SK-N-MC (cell line): Measurements from ENCODE around the gene MAST2.

Source experiments
- DNase-seq: peaks from one replicate; pipeline ENCODE4 v3.0.0-alpha.2; 2011; ENCODE audit warnings: low read depth, low spot score
- H3K27ac ChIP-seq: fragments of 200-600 bp; sonication (generic); 2 replicates; pipeline ENCODE4 v1.5.1; 2016; ENCODE audit warnings: mixed run types
- H3K36me3 ChIP-seq: fragments of 200-600 bp; sonication (generic); 2 replicates; pipeline ENCODE4 v1.6.1; 2017; ENCODE audit warnings: antibody characterized with exemption, low read length, mixed read lengths; ENCODE audit not compliant: insufficient read depth
- H3K4me3 ChIP-seq: fragments of 200-600 bp; sonication (generic); 2 replicates; pipeline ENCODE4 v1.5.1; 2016
- H3K9ac ChIP-seq: fragments of 200-600 bp; sonication (generic); 2 replicates; pipeline ENCODE4 v1.8.0; 2017; ENCODE audit warnings: mixed run types, mixed read lengths; ENCODE audit not compliant: insufficient read length
- H3K9me3 ChIP-seq: fragments of 200-600 bp; sonication (generic); 2 replicates; pipeline ENCODE4 v1.6.1; 2017; ENCODE audit warnings: low read depth, mild to moderate bottlenecking, antibody characterized with exemption, low read length, moderate library complexity, mixed read lengths
- EZH2 ChIP-seq: fragments of 200-600 bp; sonication (generic); IDR thresholded peaks from one replicate; pipeline ENCODE4 v1.6.1; 2017; ENCODE audit warnings: antibody characterized with exemption
- FOXP2 ChIP-seq: optimal IDR thresholded peaks from 2 replicates; pipeline ENCODE3; 2011; ENCODE audit warnings: mild to moderate bottlenecking, moderate library complexity; ENCODE audit not compliant: insufficient read depth; ENCODE audit errors: extremely low read length, control extremely low read depth
- POLR2AphosphoS5 ChIP-seq: IDR thresholded peaks from 2 replicates; pipeline ENCODE4 v1.6.1; 2012; ENCODE audit warnings: mild to moderate bottlenecking, low read depth, low read length, borderline replicate concordance

MAST2 gene

DNA sequence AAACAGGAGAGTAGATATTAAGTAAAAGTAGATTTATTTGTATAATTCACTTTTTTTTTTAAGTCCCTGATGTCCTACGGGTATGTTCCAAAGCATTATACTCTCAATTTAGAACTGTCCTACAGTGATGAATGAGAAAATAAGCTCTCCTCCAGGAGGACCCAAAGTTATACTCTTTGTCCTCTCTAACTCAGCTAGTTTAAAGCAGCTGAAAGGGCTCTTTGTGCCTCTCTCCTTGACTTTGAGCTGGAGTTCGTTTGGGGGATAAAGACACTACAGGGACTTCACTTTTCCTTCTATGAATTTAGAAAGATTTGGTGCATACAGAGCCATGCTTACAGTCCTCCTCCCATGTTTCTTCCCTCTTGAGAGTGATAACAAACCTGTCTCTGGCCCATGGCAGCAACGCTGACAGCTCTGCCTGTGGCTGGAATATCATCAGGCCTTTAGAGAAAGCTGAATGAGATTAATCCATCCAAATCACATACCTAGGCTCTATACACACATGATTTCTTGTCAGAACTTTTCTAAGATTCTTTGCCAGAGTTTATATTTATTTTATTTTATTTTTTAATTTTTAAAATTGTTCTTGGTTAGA lies 194.7 kb downstream of the MAST2 start:
- H3K9me3 ChIP-seq, result no peaks in the 10 kb centered on the region
- DNase-seq, result no peak
- no peak overlapping the region for H3K4me3 ChIP-seq
- H3K36me3 ChIP-seq, result no peaks in the 10 kb centered on the region
- no peak overlapping the region for H3K9ac ChIP-seq
- no peak for TF ChIP-seq FOXP2
- no peak for TF ChIP-seq POLR2AphosphoS5
- TF ChIP-seq EZH2, result no peak
- H3K27ac ChIP-seq, result no peak overlapping the region

DNA sequence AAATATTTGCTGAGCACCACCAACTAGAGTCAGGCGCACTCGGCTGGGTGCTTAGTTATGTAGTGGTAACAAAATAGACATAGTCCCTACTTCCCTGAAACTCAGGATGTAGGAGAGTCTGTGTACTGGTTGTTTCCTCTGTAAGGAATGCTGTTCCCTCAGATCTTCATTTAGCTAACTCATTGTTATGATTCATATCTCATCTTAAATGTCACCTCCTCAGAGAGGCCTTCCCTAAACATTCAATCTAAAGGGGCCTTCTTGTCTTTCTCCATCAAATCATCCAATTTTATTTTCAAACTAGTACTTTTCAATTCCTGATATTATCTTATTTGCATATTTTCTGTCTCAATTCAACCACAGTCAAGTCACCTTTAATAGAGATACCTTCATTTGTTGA lies 196.1 kb downstream of the MAST2 start:
- no peak for DNase-seq
- H3K9me3 ChIP-seq, result no peaks in the 10 kb centered on the region
- no peaks in the 10 kb centered on the region for H3K36me3 ChIP-seq
- no peak overlapping the region for H3K9ac ChIP-seq
- TF ChIP-seq POLR2AphosphoS5, result no peak
- TF ChIP-seq FOXP2, result no peak
- no peak for TF ChIP-seq EZH2
- H3K27ac ChIP-seq, result no peak overlapping the region
- no peak overlapping the region for H3K4me3 ChIP-seq

DNA sequence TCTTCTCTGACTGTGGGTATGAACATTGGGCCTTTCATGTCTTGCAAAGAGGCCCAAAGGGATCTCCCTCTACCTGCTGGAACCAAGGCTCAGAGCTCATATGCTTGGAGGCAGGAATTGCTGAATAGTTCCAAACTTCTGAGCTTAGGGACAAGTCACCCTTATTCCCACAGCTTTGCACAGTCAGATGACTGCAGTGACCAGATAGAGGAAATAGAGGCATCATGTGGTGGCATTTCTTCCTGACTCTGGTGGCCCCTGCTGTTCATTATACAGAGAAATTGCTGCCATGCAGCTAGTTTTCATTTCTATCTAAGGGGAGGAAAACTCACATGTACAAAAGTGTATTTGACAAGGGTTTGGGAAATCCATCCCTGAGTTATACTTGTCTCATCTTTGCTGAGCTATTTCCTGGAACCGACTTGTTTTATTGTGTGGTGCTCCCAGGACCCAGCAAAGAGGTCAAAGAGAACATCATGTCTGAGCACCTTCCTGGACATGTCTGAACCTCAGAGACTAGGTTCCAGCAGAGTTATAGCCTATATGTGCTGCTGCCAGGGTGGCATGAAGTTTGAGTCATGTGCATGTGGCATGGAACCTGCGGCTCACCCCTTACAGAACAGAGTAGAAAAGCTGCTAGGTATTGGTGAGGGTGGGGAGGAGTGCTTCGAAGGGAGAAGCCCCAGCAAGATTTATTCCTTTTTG lies 197.8 kb downstream of the MAST2 start:
- Histone ChIP-seq H3K27ac (no peak overlapping the region), H3K9ac (no peak overlapping the region), H3K4me3 (no peak overlapping the region), H3K9me3 (no peaks in the 10 kb centered on the region), H3K36me3 (0 out of 2 replicates have a peak, but pooled peaks cover 2% of the 10 kb centered on the region)
- TF ChIP-seq EZH2, result no peak
- TF ChIP-seq FOXP2, result no peak
- no peak for TF ChIP-seq POLR2AphosphoS5
- no peak for DNase-seq

DNA sequence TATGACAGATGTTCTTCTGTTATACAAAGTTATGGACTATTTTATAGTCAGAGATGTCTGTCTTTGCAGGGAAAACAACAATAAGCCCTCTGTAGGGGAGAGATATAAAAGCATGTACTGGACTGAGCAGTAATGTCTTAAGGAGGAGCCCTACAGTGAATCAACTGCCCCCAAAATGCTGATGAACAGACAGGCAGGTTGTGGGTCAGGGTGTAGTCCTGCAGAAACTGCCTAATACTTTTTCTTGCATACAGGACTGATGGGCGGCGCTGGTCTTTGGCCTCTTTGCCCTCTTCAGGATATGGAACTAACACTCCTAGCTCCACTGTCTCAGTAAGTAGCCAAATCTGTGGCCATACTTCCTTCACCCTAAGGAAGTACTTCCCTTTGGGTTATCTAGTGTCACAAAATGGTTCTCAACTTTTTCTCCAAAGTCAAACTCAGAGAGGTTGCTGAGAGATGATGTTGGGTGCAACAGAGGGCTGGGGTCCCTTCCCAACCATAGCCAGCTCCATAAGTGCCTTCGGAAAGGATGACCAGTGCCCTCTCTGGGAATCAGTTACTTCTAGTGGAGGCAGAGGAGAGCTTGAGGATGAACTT lies 199.2 kb downstream of the MAST2 start:
- no peak overlapping the region for H3K4me3 ChIP-seq
- TF ChIP-seq FOXP2, result no peak
- no peak for TF ChIP-seq EZH2
- TF ChIP-seq POLR2AphosphoS5, result no peak
- no peak overlapping the region for H3K27ac ChIP-seq
- H3K9me3 ChIP-seq, result no peaks in the 10 kb centered on the region
- DNase-seq, result no peak
- H3K36me3 ChIP-seq, result peaks cover 12% of the 10 kb centered on the region; the same call in 1 of the 2 replicates
- no peak overlapping the region for H3K9ac ChIP-seq

DNA sequence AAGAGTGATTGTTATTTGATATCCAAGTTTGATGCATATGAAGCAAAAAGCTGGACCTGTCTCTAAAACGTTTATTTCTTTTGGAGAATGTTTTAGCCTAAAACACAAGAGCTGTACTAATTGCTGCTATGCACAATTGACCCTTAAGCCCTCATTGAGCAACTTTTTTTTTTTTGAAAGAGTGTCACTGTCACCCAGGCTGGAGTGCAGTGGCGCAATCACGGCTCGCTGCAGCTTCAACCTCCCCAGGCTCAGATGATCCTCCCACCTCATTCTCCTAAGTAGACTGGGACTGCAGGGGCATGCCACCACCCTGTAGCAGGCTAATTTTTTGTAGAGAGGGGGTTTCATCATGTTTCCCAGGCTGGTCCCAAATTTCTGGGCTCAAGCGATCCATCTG lies 199.9 kb downstream of the MAST2 start:
- no peaks in the 10 kb centered on the region for H3K9me3 ChIP-seq
- TF ChIP-seq POLR2AphosphoS5, result no peak
- TF ChIP-seq EZH2, result no peak
- no peak overlapping the region for H3K4me3 ChIP-seq
- DNase-seq, result no peak
- peaks cover 12% of the 10 kb centered on the region; the same call in 1 of the 2 replicates for H3K36me3 ChIP-seq
- H3K27ac ChIP-seq, result no peak overlapping the region
- H3K9ac ChIP-seq, result no peak overlapping the region

DNA sequence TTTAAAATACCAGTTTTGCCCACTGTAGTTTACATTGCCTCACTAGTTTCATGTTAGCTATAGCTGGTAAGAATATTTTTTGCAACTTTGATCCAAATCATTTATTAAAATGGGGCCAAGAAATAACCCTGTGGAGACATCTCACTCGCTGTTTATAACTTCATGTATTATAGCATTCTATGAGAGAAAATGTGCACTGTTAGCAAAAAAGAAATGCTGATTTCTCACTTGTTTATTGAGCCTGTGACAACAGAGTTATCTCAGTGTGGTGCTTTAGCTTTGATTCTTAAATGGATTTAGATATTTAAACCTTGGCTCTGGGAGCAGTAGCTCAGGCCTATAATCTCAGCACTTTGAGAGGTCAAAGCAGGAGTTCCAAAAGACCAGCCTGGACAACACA lies 201.1 kb downstream of the MAST2 start:
- peak overlapping the region; percentile 54; the same call in 1 of the 2 replicates for H3K27ac ChIP-seq
- peaks cover 16% of the 10 kb centered on the region; the same call in 1 of the 2 replicates for H3K36me3 ChIP-seq
- no peak overlapping the region for H3K9ac ChIP-seq
- no peak for DNase-seq
- H3K4me3 ChIP-seq, result no peak overlapping the region
- no peaks in the 10 kb centered on the region for H3K9me3 ChIP-seq
- TF ChIP-seq FOXP2 (no peak), POLR2AphosphoS5 (no peak), EZH2 (no peak)

DNA sequence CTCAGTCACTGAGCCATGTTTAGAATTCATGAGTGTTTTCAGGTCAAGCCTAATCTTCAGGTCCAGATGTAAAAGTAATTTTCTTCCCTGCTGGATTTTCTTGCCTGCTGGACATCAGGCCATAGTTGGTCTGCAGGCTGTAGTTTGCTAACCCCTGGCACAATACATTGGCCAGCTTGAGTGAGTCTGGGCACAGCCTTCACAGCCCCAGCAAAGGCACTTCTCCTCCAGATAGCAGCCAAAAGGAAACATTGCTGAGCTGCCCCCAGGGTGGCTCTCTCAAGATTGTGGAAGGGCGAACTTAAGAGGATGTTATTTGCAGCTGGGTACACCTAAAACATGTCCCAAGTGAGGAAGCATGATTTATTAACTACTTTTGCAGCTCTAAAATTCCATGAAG lies 202.2 kb downstream of the MAST2 start:
- Histone ChIP-seq H3K9me3 (no peaks in the 10 kb centered on the region), H3K27ac (no peak overlapping the region), H3K36me3 (peaks cover 17% of the 10 kb centered on the region; the same call in 1 of the 2 replicates), H3K9ac (no peak overlapping the region), H3K4me3 (no peak overlapping the region)
- no peak for TF ChIP-seq POLR2AphosphoS5
- TF ChIP-seq EZH2, result no peak
- no peak for TF ChIP-seq FOXP2
- no peak for DNase-seq

DNA sequence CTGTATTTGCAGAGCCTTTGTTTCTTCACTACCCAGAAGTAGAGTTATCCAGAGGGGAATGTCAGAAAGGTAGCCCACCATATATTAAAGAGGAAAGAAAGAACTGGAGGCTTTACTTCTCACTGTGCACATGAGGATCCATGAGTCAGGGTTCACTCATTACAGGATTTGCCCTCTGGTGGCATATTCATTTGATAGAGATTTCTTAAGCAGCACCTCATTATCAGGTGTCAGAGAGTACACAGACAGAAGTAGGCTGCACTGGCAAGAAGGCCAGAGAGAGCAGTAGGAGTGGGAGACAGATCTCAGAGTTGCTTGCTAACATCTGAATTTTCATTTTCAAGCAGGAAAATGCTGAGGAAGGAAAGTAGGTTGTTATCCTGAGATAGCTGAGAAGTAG lies 205.2 kb downstream of the MAST2 start:
- no peak for TF ChIP-seq EZH2
- no peak for TF ChIP-seq FOXP2
- TF ChIP-seq POLR2AphosphoS5, result no peak
- Histone ChIP-seq H3K9me3 (no peaks in the 10 kb centered on the region), H3K27ac (no peak overlapping the region), H3K9ac (no peak overlapping the region), H3K4me3 (no peak overlapping the region), H3K36me3 (peaks cover 23% of the 10 kb centered on the region; the same call in 1 of the 2 replicates)
- no peak for DNase-seq

DNA sequence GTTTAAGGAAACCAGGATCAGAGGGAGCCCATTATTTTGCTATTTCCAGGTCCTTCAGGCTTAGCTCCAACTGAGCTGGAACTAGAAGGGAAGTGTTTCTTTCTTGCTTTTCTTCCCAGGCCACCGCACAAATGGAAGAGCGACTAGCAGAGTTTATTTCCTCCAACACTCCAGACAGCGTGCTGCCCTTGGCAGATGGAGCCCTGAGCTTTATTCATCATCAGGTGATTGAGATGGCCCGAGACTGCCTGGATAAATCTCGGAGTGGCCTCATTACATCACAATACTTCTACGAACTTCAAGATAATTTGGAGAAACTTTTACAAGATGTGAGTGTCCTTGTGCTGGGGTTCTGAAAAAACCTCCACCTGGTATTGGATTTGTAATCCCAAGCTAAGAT lies 207.2 kb downstream of the MAST2 start:
- no peak overlapping the region for H3K4me3 ChIP-seq
- no peaks in the 10 kb centered on the region for H3K9me3 ChIP-seq
- H3K9ac ChIP-seq, result no peak overlapping the region
- no peak overlapping the region for H3K27ac ChIP-seq
- no peak for DNase-seq
- peaks cover 23% of the 10 kb centered on the region; the same call in 1 of the 2 replicates for H3K36me3 ChIP-seq
- TF ChIP-seq EZH2 (no peak), FOXP2 (no peak), POLR2AphosphoS5 (no peak)
